Measurements from ENCODE around the gene ST6GAL1.

ST6GAL1 gene

GRCh38 chr3:187107989-187108388, 177.7 kb downstream of the ST6GAL1 start:
- TF ChIP-seq POLR2AphosphoS5 (IDR thresholded peaks at IDR 0.05; ENCODE audit: low read depth, low read length): no peak
- no peak for TF ChIP-seq FOXP2 (optimal IDR thresholded peaks at IDR 0.05; ENCODE audit: borderline replicate concordance, extremely low read depth, extremely low read length, insufficient read depth)

GRCh38 chr3:187110156-187110555, 179.8 kb downstream of the ST6GAL1 start:
- TF ChIP-seq REST (IDR thresholded peaks at IDR 0.05; ENCODE audit: insufficient read depth in 1 of 2, low read depth in 2 of 2, low read length in 2 of 2): no peak
- no peak for TF ChIP-seq TAF1 (IDR thresholded peaks at IDR 0.05; ENCODE audit: borderline replicate concordance, insufficient read depth, low read length)
- no peak for TF ChIP-seq POLR2AphosphoS5 (IDR thresholded peaks at IDR 0.05; ENCODE audit: low read depth, low read length)
- no peak for TF ChIP-seq FOXP2 (optimal IDR thresholded peaks at IDR 0.05; ENCODE audit: borderline replicate concordance, extremely low read depth, extremely low read length, insufficient read depth)
- TF ChIP-seq SIN3A (IDR thresholded peaks at IDR 0.05; ENCODE audit: borderline replicate concordance, insufficient read depth, low read length): no peak

- no peak for TF ChIP-seq SIN3A (IDR thresholded peaks at IDR 0.05; ENCODE audit: borderline replicate concordance, insufficient read depth, low read length)
- TF ChIP-seq TAF1 (IDR thresholded peaks at IDR 0.05; ENCODE audit: borderline replicate concordance, insufficient read depth, low read length): no peak
These were observed 182.8 kb downstream of the ST6GAL1 start for GRCh38 chr3:187112934-187113793.

DNA sequence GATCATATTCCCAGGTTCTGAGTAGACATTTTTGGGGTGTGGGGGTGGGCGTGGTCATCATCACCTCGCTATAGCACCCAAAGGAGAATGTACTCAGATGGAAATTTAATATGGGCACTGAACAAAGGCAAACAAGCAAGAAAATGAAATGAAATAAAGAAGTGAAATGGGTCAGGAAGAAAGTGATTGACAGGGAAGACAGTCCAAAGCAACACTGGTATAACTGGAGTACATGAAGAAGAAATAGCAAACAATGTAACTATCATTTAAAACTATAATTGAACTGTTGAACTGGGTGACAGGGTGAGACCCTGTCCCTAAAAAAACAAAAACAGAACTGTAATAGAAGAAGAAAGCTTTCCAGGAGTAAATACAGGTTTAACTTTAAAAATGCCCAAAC, 184.2 kb downstream of the ST6GAL1 start:
- TF ChIP-seq TAF1 (IDR thresholded peaks at IDR 0.05; ENCODE audit: borderline replicate concordance, insufficient read depth, low read length) (no peak), POLR2AphosphoS5 (IDR thresholded peaks at IDR 0.05; ENCODE audit: low read depth, low read length) (no peak), FOXP2 (optimal IDR thresholded peaks at IDR 0.05; ENCODE audit: borderline replicate concordance, extremely low read depth, extremely low read length, insufficient read depth) (no peak), REST (IDR thresholded peaks at IDR 0.05; ENCODE audit: insufficient read depth in 1 of 2, low read depth in 2 of 2, low read length in 2 of 2) (no peak), SIN3A (IDR thresholded peaks at IDR 0.05; ENCODE audit: borderline replicate concordance, insufficient read depth, low read length) (no peak)

GRCh38 chr3:187120326-187120725, 190.0 kb downstream of the ST6GAL1 start:
- no peak for TF ChIP-seq POLR2AphosphoS5 (IDR thresholded peaks at IDR 0.05; ENCODE audit: low read depth, low read length)
- no peak for TF ChIP-seq TAF1 (IDR thresholded peaks at IDR 0.05; ENCODE audit: borderline replicate concordance, insufficient read depth, low read length)
- TF ChIP-seq REST (IDR thresholded peaks at IDR 0.05; ENCODE audit: insufficient read depth in 1 of 2, low read depth in 2 of 2, low read length in 2 of 2): no peak
- TF ChIP-seq FOXP2 (optimal IDR thresholded peaks at IDR 0.05; ENCODE audit: borderline replicate concordance, extremely low read depth, extremely low read length, insufficient read depth): no peak
- no peak for TF ChIP-seq SIN3A (IDR thresholded peaks at IDR 0.05; ENCODE audit: borderline replicate concordance, insufficient read depth, low read length)

GRCh38 chr3:187122261-187122660, 191.9 kb downstream of the ST6GAL1 start:
- TF ChIP-seq REST (IDR thresholded peaks at IDR 0.05; ENCODE audit: insufficient read depth in 1 of 2, low read depth in 2 of 2, low read length in 2 of 2): no peak
- TF ChIP-seq TAF1 (IDR thresholded peaks at IDR 0.05; ENCODE audit: borderline replicate concordance, insufficient read depth, low read length): no peak
- TF ChIP-seq SIN3A (IDR thresholded peaks at IDR 0.05; ENCODE audit: borderline replicate concordance, insufficient read depth, low read length): no peak
- TF ChIP-seq FOXP2 (optimal IDR thresholded peaks at IDR 0.05; ENCODE audit: borderline replicate concordance, extremely low read depth, extremely low read length, insufficient read depth): no peak
- TF ChIP-seq POLR2AphosphoS5 (IDR thresholded peaks at IDR 0.05; ENCODE audit: low read depth, low read length): no peak

Data from PFSK-1 (cell line).